Activated naive CD4-positive, alpha-beta T cell treated with anti-CD3 and anti-CD28 coated beads, Interleukin-2, amount 50 U/mL, for 72 hours (primary cell): ENCODE results near the gene NAA35. TPM values are rescaled to one million over a fixed set of nuclear protein-coding genes. Genes with fewer than 3 reads are reported as not detected.
"Not testable (repeated sequence)": the region's sequence is repeated elsewhere in the genome, so short reads cannot be mapped to it uniquely, and the experiment has no call there.

ENCODE experiments used
- ATAC-seq, 2 donors: fragments of 150-1000 bp; cut with Tn5 transposase; 2 replicates each; pipeline ENCODE4 v1.10.0; 2021; ENCODE audit warnings: mild to moderate bottlenecking in 2 of 2, moderate library complexity in 2 of 2
- DNase-seq, 2 donors: peaks; one replicate each; pipeline ENCODE4 v3.0.0; 2021 to 2022; ENCODE audit warnings: low spot score in 2 of 2
- H3K27ac Mint-ChIP-seq, 2 donors: one replicate each; pipeline ENCODE4 v1.8.0; 2022; ENCODE audit warnings: mild to moderate bottlenecking in 2 of 2, mixed read lengths in 2 of 2
- H3K36me3 Mint-ChIP-seq, 2 donors: one replicate each; pipeline ENCODE4 v1.8.0; 2022; ENCODE audit warnings: mixed read lengths in 2 of 2
- H3K9me3 Mint-ChIP-seq, 2 donors: one replicate each; pipeline ENCODE4 v1.8.0; 2022; ENCODE audit warnings: mixed read lengths in 2 of 2
- total RNA-seq, 2 donors: library from RNA; stranded (reverse); gene quantifications; one replicate each; pipeline ENCODE4 v1.2.3, GENCODE V29; 2022

The NAA35 gene
- total RNA-seq, 2 donors from 2014 or later = 23.2 to 28.7 TPM

- H3K36me3 Mint-ChIP-seq = peaks cover 0 to 18% of the 10 kb centered on the region in 2 donors
- H3K27ac Mint-ChIP-seq = peak overlapping the region in 1 of 2 donors; percentile 92
- ATAC-seq (no peak), DNase-seq (no peak)
- no peaks in the 10 kb centered on the region for H3K9me3 Mint-ChIP-seq
Observed at GRCh38 chr9:85941966-85942912, 1.3 kb downstream of the NAA35 start.

- Mint-ChIP-seq H3K36me3 (peaks cover 0 to 23% of the 10 kb centered on the region in 2 donors), H3K27ac (no peak overlapping the region), H3K9me3 (no peaks in the 10 kb centered on the region)
- DNase-seq = no peak
- no peak for ATAC-seq
Observed at GRCh38 chr9:85942913-85943709, 2.2 kb downstream of the NAA35 start.

GRCh38 chr9:85943757-85944430, 2.9 kb downstream of the NAA35 start:
- Mint-ChIP-seq H3K27ac (no peak overlapping the region), H3K9me3 (no peaks in the 10 kb centered on the region), H3K36me3 (peaks cover 0 to 30% of the 10 kb centered on the region in 2 donors)
- no peak for ATAC-seq
- no peak for DNase-seq

- H3K9me3 Mint-ChIP-seq = peaks cover 0 to 4% of the 10 kb centered on the region in 2 donors
- no peak for ATAC-seq
- no peak for DNase-seq
- no peak overlapping the region for H3K27ac Mint-ChIP-seq
- H3K36me3 Mint-ChIP-seq = peaks cover 5 to 38% of the 10 kb centered on the region in 2 donors
Observed at GRCh38 chr9:85944672-85945071, 3.7 kb downstream of the NAA35 start.

- Mint-ChIP-seq H3K36me3 (peaks cover 11 to 65% of the 10 kb centered on the region in 2 donors), H3K9me3 (peaks cover 0 to 5% of the 10 kb centered on the region in 2 donors), H3K27ac (peak overlapping the region; percentile 35 to 56)
- ATAC-seq (peak in 1 of 2 donors; percentile 43), DNase-seq (no peak)
Observed at GRCh38 chr9:85949586-85950335, 8.8 kb downstream of the NAA35 start.

GRCh38 chr9:85959955-85960354, 19.0 kb downstream of the NAA35 start:
- Mint-ChIP-seq H3K27ac (no peak overlapping the region), H3K9me3 (no peaks in the 10 kb centered on the region), H3K36me3 (peaks cover 18 to 27% of the 10 kb centered on the region in 2 donors)
- ATAC-seq (no peak), DNase-seq (no peak)

GRCh38 chr9:85960688-85961093, 19.7 kb downstream of the NAA35 start:
- DNase-seq (no peak), ATAC-seq (no peak)
- Mint-ChIP-seq H3K27ac (no peak overlapping the region), H3K9me3 (no peaks in the 10 kb centered on the region), H3K36me3 (peaks cover 18 to 28% of the 10 kb centered on the region in 2 donors)

- DNase-seq (no peak), ATAC-seq (no peak)
- Mint-ChIP-seq H3K9me3 (no peaks in the 10 kb centered on the region), H3K27ac (no peak overlapping the region), H3K36me3 (peaks cover 6 to 26% of the 10 kb centered on the region in 2 donors)
Observed at GRCh38 chr9:85964526-85964925, 23.6 kb downstream of the NAA35 start.

- Mint-ChIP-seq H3K36me3 (peaks cover 6 to 28% of the 10 kb centered on the region in 2 donors), H3K9me3 (no peaks in the 10 kb centered on the region), H3K27ac (no peak overlapping the region)
- ATAC-seq (no peak), DNase-seq (no peak)
Observed at GRCh38 chr9:85964949-85965348, 24.0 kb downstream of the NAA35 start.

- H3K27ac Mint-ChIP-seq = no peak overlapping the region
- no peaks in the 10 kb centered on the region for H3K9me3 Mint-ChIP-seq
- peaks cover 11 to 25% of the 10 kb centered on the region in 2 donors for H3K36me3 Mint-ChIP-seq
- no peak for DNase-seq
- ATAC-seq = no peak
Observed at GRCh38 chr9:85969727-85970126, 28.8 kb downstream of the NAA35 start.

GRCh38 chr9:85971731-85972130, 30.8 kb downstream of the NAA35 start:
- no peaks in the 10 kb centered on the region for H3K9me3 Mint-ChIP-seq
- H3K27ac Mint-ChIP-seq = no peak overlapping the region
- ATAC-seq (no peak), DNase-seq (no peak)
- peaks cover 14 to 21% of the 10 kb centered on the region in 2 donors for H3K36me3 Mint-ChIP-seq

GRCh38 chr9:85973238-85973637, 32.3 kb downstream of the NAA35 start:
- Mint-ChIP-seq H3K9me3 (no peaks in the 10 kb centered on the region), H3K27ac (no peak overlapping the region), H3K36me3 (peaks cover 18 to 21% of the 10 kb centered on the region in 2 donors)

GRCh38 chr9:85974055-85974547, 33.2 kb downstream of the NAA35 start:
- H3K9me3 Mint-ChIP-seq, H3K27ac Mint-ChIP-seq, DNase-seq, ATAC-seq: not testable (repeated sequence)
- peaks cover 25 to 26% of the 10 kb centered on the region in 2 donors for H3K36me3 Mint-ChIP-seq

More at GRCh38 chr9:85973238-85973637, 32.3 kb downstream of the NAA35 start:
- no peak for DNase-seq
- no peak for ATAC-seq

- DNase-seq = no peak
- Mint-ChIP-seq H3K27ac (no peak overlapping the region), H3K36me3 (peaks cover 38 to 43% of the 10 kb centered on the region in 2 donors), H3K9me3 (no peaks in the 10 kb centered on the region)
- no peak for ATAC-seq
Observed at GRCh38 chr9:85978496-85978895, 37.5 kb downstream of the NAA35 start.

GRCh38 chr9:85981369-85981768, 40.4 kb downstream of the NAA35 start:
- Mint-ChIP-seq H3K27ac (no peak overlapping the region), H3K9me3 (no peaks in the 10 kb centered on the region), H3K36me3 (peaks cover 56 to 59% of the 10 kb centered on the region in 2 donors)
- ATAC-seq = no peak
- no peak for DNase-seq

GRCh38 chr9:85984457-85984856, 43.5 kb downstream of the NAA35 start:
- H3K9me3 Mint-ChIP-seq = no peaks in the 10 kb centered on the region
- peaks cover 61 to 65% of the 10 kb centered on the region in 2 donors for H3K36me3 Mint-ChIP-seq
- H3K27ac Mint-ChIP-seq = no peak overlapping the region
- ATAC-seq (peak in 1 of 2 donors; percentile 74), DNase-seq (no peak)
